IMR-90 (cell line): ENCODE measurements around the gene THOC3. TPM values are rescaled to one million over a fixed set of nuclear protein-coding genes. Genes with fewer than 3 reads are reported as not detected.
"Not testable (repeated sequence)": the region's sequence is repeated elsewhere in the genome, so short reads cannot be mapped to it uniquely, and the experiment has no call there.

Experiments used
- ATAC-seq: fragments of 200-7000 bp; cut with Tn5 transposase; 2 replicates; pipeline ENCODE4 v1.9.1; 2020; ENCODE audit warnings: low read depth, mild to moderate bottlenecking, moderate library complexity
- BruUV-seq: library from RNA; stranded (reverse); fragments of 400-500 nt; replicated peaks from 2 replicates; lab custom pipeline; 2021; lab: Mats Ljungman, UMichigan
- CTCF ChIA-PET: fragments of 300-600 bp; formaldehyde crosslinking; extraction: SDS; loops from one replicate; lab custom pipeline; 2021; ENCODE audit warnings: antibody characterized with exemption; lab: Yijun Ruan, JAX
- POLR2A ChIA-PET: fragments of 300-600 bp; sonication (Branson Sonifier 250); formaldehyde crosslinking; loops from one replicate; lab custom pipeline; 2022; ENCODE audit warnings: antibody characterized with exemption; ENCODE audit not compliant: unreplicated experiment; lab: Charles Lee
- DNase-seq: peaks from one replicate; pipeline ENCODE4 v3.0.0; 2013
- H2AFZ ChIP-seq: replicated peaks from 2 replicates; pipeline ENCODE3; 2013; ENCODE audit warnings: low read length, mild to moderate bottlenecking; ENCODE audit not compliant: poor library complexity
- H2AK5ac ChIP-seq: 2 replicates; pipeline ENCODE4 v1.6.1; 2013; ENCODE audit warnings: low read depth, low read length, inconsistent platforms
- H2AK9ac ChIP-seq: replicated peaks from 2 replicates; pipeline ENCODE3; 2013; ENCODE audit warnings: mild to moderate bottlenecking, low read depth, low read length, moderate library complexity; ENCODE audit not compliant: poor library complexity
- H2BK120ac ChIP-seq: 2 replicates; pipeline ENCODE4 v1.6.1; 2013; ENCODE audit warnings: low read depth, low read length, inconsistent platforms
- H2BK15ac ChIP-seq: 3 replicates; pipeline ENCODE4 v1.6.1; 2013; ENCODE audit warnings: low read depth, low read length, inconsistent platforms
- H2BK20ac ChIP-seq: 2 replicates; pipeline ENCODE4 v1.6.1; 2013; ENCODE audit warnings: low read depth, mild to moderate bottlenecking, inconsistent platforms, low read length, moderate library complexity
- H2BK5ac ChIP-seq: 2 replicates; pipeline ENCODE4 v1.6.1; 2013; ENCODE audit warnings: mild to moderate bottlenecking, low read depth, low read length, inconsistent platforms; ENCODE audit not compliant: poor library complexity, severe bottlenecking
- H3K14ac ChIP-seq: replicated peaks from 2 replicates; pipeline ENCODE4 v1.6.1; 2013; ENCODE audit warnings: low read depth, low read length, inconsistent platforms
- H3K18ac ChIP-seq: 2 replicates; pipeline ENCODE4 v1.6.1; 2013; ENCODE audit warnings: low read depth, low read length, control low read depth
- H3K23ac ChIP-seq: 2 replicates; pipeline ENCODE4 v1.6.1; 2013; ENCODE audit warnings: low read depth, low read length, inconsistent platforms
- H3K27ac ChIP-seq: 2 replicates; pipeline ENCODE4 v1.5.1; 2013; ENCODE audit warnings: mild to moderate bottlenecking, control low read depth, low read length; ENCODE audit not compliant: insufficient read depth
- H3K27me3 ChIP-seq: 2 replicates; pipeline ENCODE4 v1.6.1; 2013; ENCODE audit warnings: low read length; ENCODE audit not compliant: control insufficient read depth, insufficient read depth
- H3K36me3 ChIP-seq: 2 replicates; pipeline ENCODE4 v1.6.1; 2013; ENCODE audit warnings: low read length, mixed read lengths; ENCODE audit not compliant: control insufficient read depth, insufficient read depth
- H3K4ac ChIP-seq: 2 replicates; pipeline ENCODE4 v1.6.1; 2013; ENCODE audit warnings: low read depth, low read length, inconsistent platforms
- H3K4me1 ChIP-seq: 2 replicates; pipeline ENCODE4 v1.6.1; 2013; ENCODE audit warnings: low read length, mixed read lengths; ENCODE audit not compliant: control insufficient read depth, insufficient read depth
- H3K4me2 ChIP-seq: 2 replicates; pipeline ENCODE4 v1.6.1; 2013; ENCODE audit warnings: low read depth, mild to moderate bottlenecking, control low read depth, low read length, moderate library complexity
- H3K4me3 ChIP-seq: 2 replicates; pipeline ENCODE4 v1.5.1; 2013; ENCODE audit warnings: low read depth, mild to moderate bottlenecking, control low read depth, low read length, moderate library complexity; ENCODE audit not compliant: insufficient read depth
- H3K56ac ChIP-seq: 2 replicates; pipeline ENCODE4 v1.6.1; 2013; ENCODE audit warnings: low read length, inconsistent platforms; ENCODE audit not compliant: insufficient read depth; ENCODE audit errors: extremely low read depth
- H3K79me1 ChIP-seq, 2 experiments: 2 replicates each; pipeline ENCODE4 v1.6.1; 2013; ENCODE audit warnings: low read length in 2 of 2, inconsistent platforms in 1 of 2, low read depth in 1 of 2
- H3K9ac ChIP-seq: 2 replicates; pipeline ENCODE4 v1.6.1; 2013; ENCODE audit warnings: low read depth, low read length, control low read depth
- H3K9me1 ChIP-seq: 2 replicates; pipeline ENCODE4 v1.6.1; 2013; ENCODE audit warnings: low read length, inconsistent platforms; ENCODE audit not compliant: insufficient read depth
- H3K9me3 ChIP-seq: 2 replicates; pipeline ENCODE4 v1.6.1; 2013; ENCODE audit warnings: low read length; ENCODE audit not compliant: control insufficient read depth, insufficient read depth
- H4K20me1 ChIP-seq: 2 replicates; pipeline ENCODE4 v1.6.1; 2013; ENCODE audit warnings: low read length, inconsistent platforms; ENCODE audit not compliant: insufficient read depth
- H4K5ac ChIP-seq: 2 replicates; pipeline ENCODE4 v1.6.1; 2013; ENCODE audit warnings: mild to moderate bottlenecking, low read depth, low read length, control low read depth
- H4K8ac ChIP-seq, 2 experiments: 2 replicates each; pipeline ENCODE4 v1.6.1; 2013; ENCODE audit warnings: low read depth in 2 of 2, low read length in 2 of 2, control low read depth in 1 of 2, inconsistent platforms in 1 of 2
- H4K91ac ChIP-seq: 2 replicates; pipeline ENCODE4 v1.6.1; 2013; ENCODE audit warnings: low read depth, low read length, inconsistent platforms; ENCODE audit not compliant: insufficient read depth
- WGBS, 2 experiments: methylation state at CpG; one replicate each; pipeline versions ENCODE4 v1.1.5 to v1.1.7; 2013; ENCODE audit warnings: missing lambda C conversion rate in 2 of 2; ENCODE audit not compliant: insufficient read length in 1 of 2; ENCODE audit errors: extremely low coverage in 2 of 2; 5-methylcytosine and 5-hydroxymethylcytosine counted together
- dilution Hi-C: fragments of 300-500 bp; cut with HindIII; formaldehyde crosslinking; loops from one replicate; pipeline ENCODE4 v1.14.3; 2018; ENCODE audit warnings: low sequenced_read_pairs; ENCODE audit not compliant: unreplicated experiment
- in situ Hi-C: fragments of 300-500 bp; cut with MboI; formaldehyde crosslinking; loops from 3 replicates; pipeline ENCODE4 v1.14.3; 2019; ENCODE audit warnings: low sequenced_read_pairs, inconsistent platforms, mixed read lengths
- intact Hi-C: fragments of 100-400 bp; cut with micrococcal nuclease; formaldehyde crosslinking; loops from 2 replicates; pipeline ENCODE4 v1.10.0; 2022
- polyA plus RNA-seq, 3 experiments: library from polyadenylated mRNA; depleted of rRNA; stranded (reverse); fragments of >200 nt; gene quantifications; 2 replicates each; pipeline ENCODE4 v1.2.3, GENCODE V29; 2012; ENCODE audit warnings: low replicate concordance in 1 of 3
- total RNA-seq: library from RNA; depleted of rRNA; stranded (reverse); fragments of >200 nt; gene quantifications from 2 replicates; pipeline ENCODE4 v1.2.3, GENCODE V29; 2012

The THOC3 gene
- total and polyA plus RNA-seq, 2 of the 4 experiments (the other 2 are of a cell fraction) = 87.9 to 114 TPM

GRCh38 chr5:176006819-176007218, 38.7 kb upstream of the THOC3 start:
- BruUV-seq, H2BK15ac ChIP-seq, H3K4ac ChIP-seq, H3K4me2 ChIP-seq, H4K91ac ChIP-seq, H3K9me3 ChIP-seq, H4K20me1 ChIP-seq, H2AK5ac ChIP-seq, H3K9ac ChIP-seq, H3K14ac ChIP-seq, H4K5ac ChIP-seq, H2BK120ac ChIP-seq, ATAC-seq, H3K27ac ChIP-seq, H3K4me3 ChIP-seq, H3K9me1 ChIP-seq, H2BK5ac ChIP-seq, H3K56ac ChIP-seq, H3K79me1 ChIP-seq, H3K4me1 ChIP-seq, POLR2A ChIA-PET, intact Hi-C loops, CTCF ChIA-PET, H3K27me3 ChIP-seq, H3K23ac ChIP-seq, H2AK9ac ChIP-seq, H4K8ac ChIP-seq, in situ Hi-C loops, H2BK20ac ChIP-seq, dilution Hi-C loops, H3K36me3 ChIP-seq, H2AFZ ChIP-seq, H3K18ac ChIP-seq: not testable (repeated sequence)
- WGBS, 2 experiments = 83% methylated on average over 2 of the region's 13 CpGs; no CpG with 5 or more reads in 1 of the 2 experiments
- peak; percentile 0 for DNase-seq

- DNase-seq, POLR2A ChIA-PET: not testable (repeated sequence)
Measured at GRCh38 chr5:175997979-175998378, 29.9 kb upstream of the THOC3 start.

More at GRCh38 chr5:175997979-175998378, 29.9 kb upstream of the THOC3 start:
- H3K14ac ChIP-seq, ATAC-seq, H3K9me1 ChIP-seq, H2AK9ac ChIP-seq, H3K36me3 ChIP-seq, H4K8ac ChIP-seq, H3K27me3 ChIP-seq, BruUV-seq, H3K23ac ChIP-seq, H3K4ac ChIP-seq, CTCF ChIA-PET, H3K9me3 ChIP-seq, H2BK15ac ChIP-seq, H3K27ac ChIP-seq, H4K20me1 ChIP-seq, H2AFZ ChIP-seq, H2BK20ac ChIP-seq, intact Hi-C loops, in situ Hi-C loops, dilution Hi-C loops, H4K91ac ChIP-seq, H3K4me3 ChIP-seq, H4K5ac ChIP-seq, H3K79me1 ChIP-seq, H3K56ac ChIP-seq, H2BK5ac ChIP-seq, H2AK5ac ChIP-seq, H3K4me1 ChIP-seq, H3K4me2 ChIP-seq, H3K9ac ChIP-seq, H2BK120ac ChIP-seq, H3K18ac ChIP-seq: not testable (repeated sequence)
- WGBS, 2 experiments = no CpG with 5 or more reads among the region's 6 CpGs
